DMS153 (cell line): ENCODE data around the gene MACO1.
"Not testable (repeated sequence)": the region's sequence is repeated elsewhere in the genome, so short reads cannot be mapped to it uniquely, and the experiment has no call there.

Experiments used
- DNase-seq: peaks from one replicate; lab custom pipeline; 2025; lab: John Stamatoyannopoulos, UW

Gene MACO1

GRCh38 chr1:25487628-25488027, 56.9 kb downstream of the MACO1 start:
- no peak for DNase-seq

- no peak for DNase-seq
These were observed 61.6 kb downstream of the MACO1 start for GRCh38 chr1:25492323-25492722.

GRCh38 chr1:25494952-25495351, 64.3 kb downstream of the MACO1 start:
- no peak for DNase-seq

- DNase-seq: no peak
These were observed 70.0 kb downstream of the MACO1 start for GRCh38 chr1:25500694-25501093.

GRCh38 chr1:25501235-25502058, 70.8 kb downstream of the MACO1 start:
- no peak for DNase-seq

GRCh38 chr1:25502957-25503356, 72.3 kb downstream of the MACO1 start:
- DNase-seq: no peak

GRCh38 chr1:25503551-25504426, 73.1 kb downstream of the MACO1 start:
- peak; percentile 37 for DNase-seq

GRCh38 chr1:25504706-25505595, 74.3 kb downstream of the MACO1 start:
- no peak for DNase-seq

- DNase-seq: no peak
These were observed 75.1 kb downstream of the MACO1 start for GRCh38 chr1:25505656-25506385.

- DNase-seq: not testable (repeated sequence)
These were observed 76.1 kb downstream of the MACO1 start for GRCh38 chr1:25506566-25507463.

- DNase-seq: no peak
These were observed 83.0 kb downstream of the MACO1 start for GRCh38 chr1:25513666-25514065.

- no peak for DNase-seq
These were observed 84.3 kb downstream of the MACO1 start for GRCh38 chr1:25515033-25515432.

- no peak for DNase-seq
These were observed 86.0 kb downstream of the MACO1 start for GRCh38 chr1:25516686-25517085.

GRCh38 chr1:25517476-25518394, 87.0 kb downstream of the MACO1 start:
- no peak for DNase-seq

GRCh38 chr1:25519624-25520023, 88.9 kb downstream of the MACO1 start:
- no peak for DNase-seq

- DNase-seq: peak; percentile 22
These were observed 89.9 kb downstream of the MACO1 start for GRCh38 chr1:25520446-25521061.

GRCh38 chr1:25522031-25522655, 91.4 kb downstream of the MACO1 start:
- no peak for DNase-seq

- DNase-seq: no peak
These were observed 92.8 kb downstream of the MACO1 start for GRCh38 chr1:25523542-25523941.
